Measurements from ENCODE around the gene PARVB.

Gene PARVB

GRCh38 chr22:44091751-44092150 lies 67.6 kb downstream of the PARVB start:
- H3K36me3 ChIP-seq (replicated peaks; ENCODE audit: low read depth, low read length): peaks cover 20% of the 10 kb centered on the region
- no peak overlapping the region for H3K27ac ChIP-seq (ENCODE audit: low read length)
- no peak overlapping the region for H3K4me2 ChIP-seq (ENCODE audit: low read length)
- H2AFZ ChIP-seq (ENCODE audit: low read depth, low read length): no peak overlapping the region
- no peak for TF ChIP-seq CTCF (IDR thresholded peaks at IDR 0.05; ENCODE audit: low read depth, low read length)
- no peak for TF ChIP-seq EZH2phosphoT487 (IDR thresholded peaks at IDR 0.05; ENCODE audit: low read depth)
- H3K9ac ChIP-seq (ENCODE audit: low read length): no peak overlapping the region
- H3K4me3 ChIP-seq (ENCODE audit: low read length): no peak overlapping the region
- H4K20me1 ChIP-seq (ENCODE audit: insufficient read depth, low read length): peaks cover 39% of the 10 kb centered on the region
- H3K4me1 ChIP-seq (ENCODE audit: low read length): no peaks in the 10 kb centered on the region
- H3K79me2 ChIP-seq (ENCODE audit: low read length): 0 out of 2 replicates have a peak, but pooled peaks cover 4% of the 10 kb centered on the region
- H3K9me3 ChIP-seq (ENCODE audit: insufficient read depth, low read length): no peaks in the 10 kb centered on the region
- no peaks in the 10 kb centered on the region for H3K27me3 ChIP-seq (ENCODE audit: low read depth, low read length)

GRCh38 chr22:44092636-44093220 lies 68.6 kb downstream of the PARVB start:
- no peak overlapping the region for H3K4me2 ChIP-seq (ENCODE audit: low read length)
- no peak overlapping the region for H3K4me3 ChIP-seq (ENCODE audit: low read length)
- H3K9me3 ChIP-seq (ENCODE audit: insufficient read depth, low read length): no peaks in the 10 kb centered on the region
- no peak overlapping the region for H2AFZ ChIP-seq (ENCODE audit: low read depth, low read length)
- no peaks in the 10 kb centered on the region for H3K4me1 ChIP-seq (ENCODE audit: low read length)
- H3K36me3 ChIP-seq (replicated peaks; ENCODE audit: low read depth, low read length): peaks cover 22% of the 10 kb centered on the region
- no peak for TF ChIP-seq CTCF (IDR thresholded peaks at IDR 0.05; ENCODE audit: low read depth, low read length)
- no peak for TF ChIP-seq EZH2phosphoT487 (IDR thresholded peaks at IDR 0.05; ENCODE audit: low read depth)
- H4K20me1 ChIP-seq (ENCODE audit: insufficient read depth, low read length): peaks cover 32% of the 10 kb centered on the region
- H3K79me2 ChIP-seq (ENCODE audit: low read length): 0 out of 2 replicates have a peak, but pooled peaks cover 4% of the 10 kb centered on the region
- H3K27ac ChIP-seq (ENCODE audit: low read length): no peak overlapping the region
- H3K27me3 ChIP-seq (ENCODE audit: low read depth, low read length): no peaks in the 10 kb centered on the region
- no peak overlapping the region for H3K9ac ChIP-seq (ENCODE audit: low read length)

GRCh38 chr22:44093791-44094190 lies 69.7 kb downstream of the PARVB start:
- no peak overlapping the region for H2AFZ ChIP-seq (ENCODE audit: low read depth, low read length)
- no peak overlapping the region for H3K4me3 ChIP-seq (ENCODE audit: low read length)
- no peak overlapping the region for H3K4me2 ChIP-seq (ENCODE audit: low read length)

More at GRCh38 chr22:44093791-44094190, 69.7 kb downstream of the PARVB start:
- Histone ChIP-seq H3K79me2 (ENCODE audit: low read length) (0 out of 2 replicates have a peak, but pooled peaks cover 4% of the 10 kb centered on the region), H3K9ac (ENCODE audit: low read length) (no peak overlapping the region), H3K36me3 (replicated peaks; ENCODE audit: low read depth, low read length) (peaks cover 22% of the 10 kb centered on the region), H3K27me3 (ENCODE audit: low read depth, low read length) (no peaks in the 10 kb centered on the region), H3K9me3 (ENCODE audit: insufficient read depth, low read length) (no peaks in the 10 kb centered on the region), H3K4me1 (ENCODE audit: low read length) (no peaks in the 10 kb centered on the region), H4K20me1 (ENCODE audit: insufficient read depth, low read length) (peaks cover 34% of the 10 kb centered on the region), H3K27ac (ENCODE audit: low read length) (no peak overlapping the region)
- TF ChIP-seq EZH2phosphoT487 (IDR thresholded peaks at IDR 0.05; ENCODE audit: low read depth): no peak
- TF ChIP-seq CTCF (IDR thresholded peaks at IDR 0.05; ENCODE audit: low read depth, low read length): no peak
